Heart right ventricle (tissue), 16 donors: ENCODE data around the gene YIPF3. TPM values are rescaled to one million over a fixed set of nuclear protein-coding genes. Genes with fewer than 3 reads are reported as not detected.
A peak's percentile ranks its signal among the peaks of the same experiment; 100 is the strongest.

Experiments used
- ATAC-seq, 8 donors: fragments of 200-7000 bp; cut with Tn5 transposase; one replicate each; pipeline ENCODE4 v1.9.1; 2020; ENCODE audit warnings: mild to moderate bottlenecking in 8 of 8, moderate library complexity in 8 of 8, moderate number of reproducible peaks in 1 of 8
- DNase-seq, 2 donors: peaks; one replicate each; pipeline ENCODE4 v3.0.0-alpha.2; 2020
- H3K27ac ChIP-seq, 10 donors: fragments of 200-600 bp; sonication (generic) in 2 of 10; one replicate each; pipeline versions ENCODE4 v1.5.0 to v1.8.0; 2020 to 2022; ENCODE audit warnings: mild to moderate bottlenecking in 3 of 10
- H3K27me3 ChIP-seq, 7 donors: fragments of 200-600 bp; one replicate each; pipeline ENCODE4 v1.8.0; 2021 to 2022; ENCODE audit warnings: mild to moderate bottlenecking in 2 of 7
- H3K36me3 ChIP-seq, 9 donors: fragments of 200-600 bp; sonication (generic) in 1 of 9; one replicate each; pipeline versions ENCODE4 v1.5.0 to v1.8.0; 2020 to 2022; ENCODE audit warnings: mild to moderate bottlenecking in 2 of 9
- H3K4me1 ChIP-seq, 9 donors: fragments of 200-600 bp; sonication (generic) in 1 of 9; one replicate each; pipeline versions ENCODE4 v1.5.0 to v1.8.0; 2020 to 2022; ENCODE audit warnings: mild to moderate bottlenecking in 4 of 9
- H3K4me3 ChIP-seq, 10 donors: fragments of 200-600 bp; sonication (generic) in 2 of 10; one replicate each; pipeline versions ENCODE4 v1.5.0 to v1.8.0; 2020 to 2022; ENCODE audit warnings: mild to moderate bottlenecking in 7 of 10, moderate library complexity in 2 of 10
- H3K9me3 ChIP-seq, 11 donors: fragments of 200-600 bp in 10 of 11; sonication (generic) in 2 of 11; one replicate each; pipeline versions ENCODE4 v1.5.0 to v1.8.0; 2013 to 2022; ENCODE audit warnings: mild to moderate bottlenecking in 2 of 11, control low read depth in 1 of 11, moderate library complexity in 1 of 11
- WGBS, 2 donors: extraction: QIAGEN DNeasy Blood & Tissue Kit; methylation state at CpG; one replicate each; pipeline ENCODE4 v1.1.7; 2013; ENCODE audit warnings: inconsistent platforms in 1 of 2; 5-methylcytosine and 5-hydroxymethylcytosine counted together
- intact Hi-C, 10 donors: fragments of 100-400 bp; cut with DNase I; formaldehyde crosslinking; loops; one replicate each; pipeline versions ENCODE4 v1.11.1 to v1.14.2; 2022
- polyA plus RNA-seq, 2 donors: library from polyadenylated mRNA; stranded (reverse); fragments of 200-250 nt; gene quantifications; one replicate each; pipeline ENCODE4 v1.2.3, GENCODE V29; 2013
- total RNA-seq, 10 donors: library from RNA; stranded (reverse); fragmentation: NEBNext Ultra II Directional in 3 of 10; extraction: Animal tissue kit (Norgen Biotek cat#: 25700) in 3 of 10; gene quantifications; one replicate each; pipeline versions ENCODE4 v1.2.1 to v1.2.4, GENCODE V29; 2021 to 2023
- TF ChIP-seq, protein P1 (sequence below), 9 donors: fragments of 200-600 bp; sonication (generic) in 2 of 9; IDR thresholded peaks; one replicate each; pipeline versions ENCODE4 v1.5.0 to v1.8.0; 2021 to 2022; ENCODE audit warnings: antibody characterized with exemption in 9 of 9, mild to moderate bottlenecking in 5 of 9, moderate library complexity in 1 of 9
- donor health status: Arrhythmogenic right ventricular cardiomyopathy.
- donor health status: ischemic (EF 13 %, LVEDD 7.1; RV severe dilation, severe dysfunction).
- donor health status: healthy with polysubstance abuse.
- donor health status: DM: no; HTN: yes; CAD: no.
- donor health status: DM: no; HTN: no; CAD: no.
- donor health status: ischemic (EF 25% LVEDD 6.9; RV normal size, moderate dysfunction).
- donor health status: ischemic (EF 25% LVEDD 5.7; RV mildly dilated, moderate dysfunction).
- donor health status: healthy.
- donor health status: DM: yes; HTN: yes; CAD: no.
- donor health status: Ischemic cardiomyopathy.
- donor health status: ischemic (EF 35%, LVEDD 5.7; RV mildly dilated, moderate dysfunction).
- donor health status: nonischemic (EF 11% LVEDD 7.7; RV severe dilation, severe dysfunction).
- donor health status: DM: yes; HTN: yes; CAD: no.
- donor health status: PGD.
- donor health status: ischemic (EF 29% LVEDD 5.4; RV normal size, mild dysfunction).
- donor health status: nonischemic (EF 23%, LVEDD 6.1; RV moderate dilation, normal function).

Gene YIPF3
- total and polyA plus RNA-seq, 12 donors = 50.3 to 115 (median 69.0) TPM

DNA sequence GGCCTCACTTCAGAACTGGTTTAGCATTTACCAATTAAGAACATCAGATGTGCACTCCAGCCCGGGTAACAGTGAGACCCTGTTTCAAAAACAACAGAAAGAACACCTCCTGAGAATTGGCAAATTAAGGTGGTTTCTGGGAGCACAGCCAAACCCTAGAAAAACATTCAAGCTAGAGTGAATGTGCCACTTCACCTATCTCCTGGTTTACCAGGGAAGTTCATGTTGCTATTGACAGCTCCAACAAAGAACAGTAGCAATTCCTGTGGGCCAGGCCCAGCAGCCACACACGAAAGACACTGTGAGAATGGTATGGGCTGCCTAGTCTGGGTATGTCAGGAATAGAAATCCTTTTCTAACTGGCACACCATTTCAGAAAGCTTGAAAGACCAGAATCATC lies 5.1 kb upstream of the YIPF3 start:
- TF ChIP-seq, protein P1, sequence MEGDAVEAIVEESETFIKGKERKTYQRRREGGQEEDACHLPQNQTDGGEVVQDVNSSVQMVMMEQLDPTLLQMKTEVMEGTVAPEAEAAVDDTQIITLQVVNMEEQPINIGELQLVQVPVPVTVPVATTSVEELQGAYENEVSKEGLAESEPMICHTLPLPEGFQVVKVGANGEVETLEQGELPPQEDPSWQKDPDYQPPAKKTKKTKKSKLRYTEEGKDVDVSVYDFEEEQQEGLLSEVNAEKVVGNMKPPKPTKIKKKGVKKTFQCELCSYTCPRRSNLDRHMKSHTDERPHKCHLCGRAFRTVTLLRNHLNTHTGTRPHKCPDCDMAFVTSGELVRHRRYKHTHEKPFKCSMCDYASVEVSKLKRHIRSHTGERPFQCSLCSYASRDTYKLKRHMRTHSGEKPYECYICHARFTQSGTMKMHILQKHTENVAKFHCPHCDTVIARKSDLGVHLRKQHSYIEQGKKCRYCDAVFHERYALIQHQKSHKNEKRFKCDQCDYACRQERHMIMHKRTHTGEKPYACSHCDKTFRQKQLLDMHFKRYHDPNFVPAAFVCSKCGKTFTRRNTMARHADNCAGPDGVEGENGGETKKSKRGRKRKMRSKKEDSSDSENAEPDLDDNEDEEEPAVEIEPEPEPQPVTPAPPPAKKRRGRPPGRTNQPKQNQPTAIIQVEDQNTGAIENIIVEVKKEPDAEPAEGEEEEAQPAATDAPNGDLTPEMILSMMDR (IDR thresholded peaks at IDR 0.05) = no peak
- H3K9me3 ChIP-seq = no peaks in the 10 kb centered on the region
- DNase-seq (no peak), ATAC-seq (peak in 2 of 8 donors; percentile 35 to 50)
- intact Hi-C loops = no loop called here
- peak overlapping the region in 8 of 10 donors; percentile 17 to 78 (median 36) for H3K27ac ChIP-seq
- peaks cover 0 to 81% (median 67%) of the 10 kb centered on the region in 9 donors for H3K36me3 ChIP-seq
- no peaks in the 10 kb centered on the region for H3K27me3 ChIP-seq
- H3K4me3 ChIP-seq = no peak overlapping the region
- 27 to 43% methylated on average over 2 of the region's 2 CpGs for WGBS, 2 donors
- peaks cover 5 to 41% (median 28%) of the 10 kb centered on the region in 9 donors for H3K4me1 ChIP-seq

DNA sequence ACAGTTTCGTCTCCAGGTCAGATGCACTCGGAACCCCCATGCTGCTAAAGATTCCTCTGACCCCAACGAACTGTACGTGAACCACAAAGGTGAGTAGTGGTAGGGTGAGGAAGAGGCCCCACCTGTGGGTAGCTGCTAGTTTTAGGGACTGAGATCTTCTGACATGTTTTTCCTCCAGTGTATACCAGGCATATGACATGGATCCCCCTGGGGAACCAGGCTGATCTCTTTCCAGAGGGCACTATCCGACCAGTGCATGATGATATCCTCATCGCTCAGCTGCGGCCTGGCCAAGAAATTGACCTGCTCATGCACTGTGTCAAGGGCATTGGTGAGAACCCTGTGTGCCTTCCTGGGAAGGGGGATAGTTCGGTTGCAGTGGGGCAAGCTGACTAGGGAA lies 3.4 kb upstream of the YIPF3 start:
- 87 to 91% methylated on average over 8 of the region's 8 CpGs for WGBS, 2 donors
- Histone ChIP-seq H3K36me3 (peaks cover 0 to 71% (median 59%) of the 10 kb centered on the region in 9 donors), H3K4me1 (peaks cover 9 to 53% (median 42%) of the 10 kb centered on the region in 9 donors), H3K9me3 (no peaks in the 10 kb centered on the region), H3K4me3 (no peak overlapping the region), H3K27ac (no peak overlapping the region), H3K27me3 (no peaks in the 10 kb centered on the region)
- TF ChIP-seq, protein P1 (IDR thresholded peaks at IDR 0.05) = no peak
- DNase-seq = no peak
- intact Hi-C loops = no loop called here
- no peak for ATAC-seq

DNA sequence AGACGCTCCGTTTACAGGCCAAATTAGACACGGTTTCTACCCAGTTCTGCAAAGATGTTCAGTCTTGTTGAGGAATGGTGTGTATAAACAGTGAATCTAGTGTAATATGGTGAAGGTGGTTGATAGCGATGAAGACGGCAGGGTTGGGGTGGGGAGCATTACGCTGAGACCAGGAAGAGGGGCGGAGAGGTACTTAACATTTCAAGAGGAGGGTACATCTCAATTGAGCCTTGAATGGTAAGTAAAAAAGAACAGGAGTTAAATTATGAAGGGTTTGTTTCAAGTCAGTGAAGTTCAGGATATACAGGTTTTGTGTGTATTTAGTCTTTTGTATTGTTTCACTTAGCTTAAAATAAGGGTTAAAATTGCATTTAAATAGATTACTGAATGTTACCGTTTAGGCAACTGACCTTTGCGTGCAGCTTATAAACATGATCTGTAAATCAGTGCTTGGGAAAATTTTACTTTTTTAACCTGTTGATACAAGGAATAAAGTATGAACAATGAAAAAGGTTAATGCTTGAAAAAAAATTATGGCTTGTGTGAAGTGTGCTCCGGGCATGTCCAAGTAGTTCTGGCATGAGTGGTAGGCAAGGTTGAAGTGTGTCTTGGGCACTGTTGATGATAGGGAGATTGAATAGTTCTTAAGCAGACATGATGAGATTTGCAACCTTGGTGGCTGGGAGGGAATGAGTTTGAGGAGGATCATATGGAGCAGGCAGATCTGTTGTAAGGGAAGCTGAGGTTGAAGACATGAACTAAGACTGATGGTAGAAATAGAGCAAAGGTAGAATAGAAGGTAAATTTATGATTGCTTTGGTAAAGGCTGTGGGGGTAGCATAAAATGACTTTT lies 1.0 kb upstream of the YIPF3 start:
- DNase-seq (no peak), ATAC-seq (no peak)
- no peaks in the 10 kb centered on the region for H3K27me3 ChIP-seq
- intact Hi-C loops = loop anchor here in 1 of 10 donors (2.0 to 10.0 kb wide), 2 partner anchors 59 to 253 kb away; partner anchors contain the start of genes POLH and XPO5
- 4 to 5% methylated on average over 10 of the region's 10 CpGs for WGBS, 2 donors
- no peaks in the 10 kb centered on the region for H3K9me3 ChIP-seq
- peaks cover 10 to 69% (median 58%) of the 10 kb centered on the region in 9 donors for H3K4me1 ChIP-seq
- H3K36me3 ChIP-seq = peaks cover 0 to 71% (median 52%) of the 10 kb centered on the region in 9 donors
- H3K4me3 ChIP-seq = peak overlapping the region; percentile 68 to 98 (median 91)
- TF ChIP-seq, protein P1 (IDR thresholded peaks at IDR 0.05) = no peak
- H3K27ac ChIP-seq = peak overlapping the region in 8 of 10 donors; percentile 69 to 97 (median 92)

- Histone ChIP-seq H3K36me3 (peaks cover 0 to 71% (median 50%) of the 10 kb centered on the region in 9 donors), H3K4me1 (peaks cover 20 to 69% (median 65%) of the 10 kb centered on the region in 9 donors), H3K4me3 (peak overlapping the region; percentile 68 to 98 (median 91)), H3K27me3 (no peaks in the 10 kb centered on the region), H3K9me3 (no peaks in the 10 kb centered on the region), H3K27ac (peak overlapping the region; percentile 54 to 97 (median 90))
- intact Hi-C loops = loop anchor here in 1 of 10 donors (2.0 to 10.0 kb wide), 2 partner anchors 60 to 252 kb away; partner anchors contain the start of genes POLH and XPO5
- TF ChIP-seq, protein P1 (IDR thresholded peaks at IDR 0.05) = no peak
- DNase-seq (no peak), ATAC-seq (peak in 4 of 8 donors; percentile 0 to 5 (median 4))
- 0 to 1% methylated on average over 10 of the region's 10 CpGs for WGBS, 2 donors
Measured at GRCh38 chr6:43516367-43516696, 394 bp downstream of the YIPF3 start.
